ENCODE results near the gene ADCYAP1R1.

- TF ChIP-seq ZNF274 (IDR thresholded peaks at IDR 0.05; ENCODE audit: low read depth, low read length) (no peak), SUZ12 (IDR thresholded peaks at IDR 0.05; ENCODE audit: extremely low read depth, insufficient read depth, insufficient read length) (no peak), YY1 (IDR thresholded peaks at IDR 0.05; ENCODE audit: insufficient read depth, insufficient read length) (no peak)
Measured at GRCh38 chr7:31022726-31023125, 29.4 kb upstream of the ADCYAP1R1 start.
